HL-60 (cell line): ENCODE results near the gene IL22RA1.

Source experiments
- GABPA ChIP-seq: IDR thresholded peaks from 2 replicates; pipeline ENCODE4 v1.6.1; 2012; ENCODE audit warnings: low read depth
- POLR2AphosphoS5 ChIP-seq: IDR thresholded peaks from 2 replicates; pipeline ENCODE4 v1.6.1; 2012; ENCODE audit warnings: low read depth
- SPI1 ChIP-seq: IDR thresholded peaks from 2 replicates; pipeline ENCODE4 v1.6.1; 2012; ENCODE audit warnings: low read depth, mild to moderate bottlenecking, borderline replicate concordance
- TF ChIP-seq, protein P1 (sequence below): IDR thresholded peaks from one replicate; pipeline ENCODE4 v1.5.1; 2011; ENCODE audit warnings: low read length, control low read depth, inconsistent platforms; ENCODE audit not compliant: insufficient read depth
- TF ChIP-seq, protein P2 (sequence below): IDR thresholded peaks from 2 replicates; pipeline ENCODE4 v1.6.1; 2012; ENCODE audit warnings: low read depth; ENCODE audit not compliant: insufficient replicate concordance

DNA sequence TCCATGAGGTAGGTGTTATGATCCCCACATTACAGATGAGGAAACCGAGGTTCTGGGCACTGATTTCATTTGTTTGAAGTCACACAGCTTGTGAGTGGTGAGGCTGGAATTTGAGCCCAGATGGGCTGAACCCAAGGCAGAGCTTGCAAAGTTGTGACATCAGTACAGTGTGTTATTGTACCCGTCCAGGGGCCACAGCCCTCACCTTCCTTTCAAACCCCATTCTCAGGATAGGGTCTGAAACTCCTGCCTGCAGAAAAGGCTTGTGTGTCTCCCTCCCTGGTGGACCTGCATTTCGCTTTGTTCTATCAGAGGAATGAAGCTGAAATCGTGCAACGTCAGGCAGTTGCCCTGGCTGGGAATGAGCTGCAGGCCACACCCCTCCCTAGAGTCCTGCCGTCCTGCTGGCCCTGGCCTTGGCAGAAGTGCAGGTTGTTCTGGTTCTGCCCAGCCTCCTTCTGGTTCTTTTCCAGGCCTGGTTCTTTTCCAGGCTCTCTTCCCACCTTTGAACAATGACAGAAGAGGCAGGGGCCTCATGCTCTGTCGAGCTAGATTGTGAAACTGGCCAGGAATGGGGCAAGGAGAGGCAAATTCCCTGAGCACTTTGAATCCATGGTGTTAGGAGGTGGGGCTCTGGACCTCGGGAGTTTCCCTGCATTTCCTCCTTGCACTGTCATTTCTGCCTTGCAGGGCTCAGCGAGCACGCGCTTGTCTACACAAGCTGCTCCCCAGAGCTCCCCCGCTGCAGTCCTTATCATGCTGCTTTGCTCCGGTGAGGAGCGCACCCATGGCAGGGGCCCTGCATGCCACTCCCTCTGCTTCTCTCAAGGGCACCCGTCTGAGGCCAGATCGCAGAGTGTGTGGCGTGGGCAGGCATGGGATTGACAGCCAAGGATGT, 22.8 kb downstream of the IL22RA1 start:
- TF ChIP-seq SPI1 = no peak
- no peak for TF ChIP-seq GABPA
- TF ChIP-seq, protein P1, sequence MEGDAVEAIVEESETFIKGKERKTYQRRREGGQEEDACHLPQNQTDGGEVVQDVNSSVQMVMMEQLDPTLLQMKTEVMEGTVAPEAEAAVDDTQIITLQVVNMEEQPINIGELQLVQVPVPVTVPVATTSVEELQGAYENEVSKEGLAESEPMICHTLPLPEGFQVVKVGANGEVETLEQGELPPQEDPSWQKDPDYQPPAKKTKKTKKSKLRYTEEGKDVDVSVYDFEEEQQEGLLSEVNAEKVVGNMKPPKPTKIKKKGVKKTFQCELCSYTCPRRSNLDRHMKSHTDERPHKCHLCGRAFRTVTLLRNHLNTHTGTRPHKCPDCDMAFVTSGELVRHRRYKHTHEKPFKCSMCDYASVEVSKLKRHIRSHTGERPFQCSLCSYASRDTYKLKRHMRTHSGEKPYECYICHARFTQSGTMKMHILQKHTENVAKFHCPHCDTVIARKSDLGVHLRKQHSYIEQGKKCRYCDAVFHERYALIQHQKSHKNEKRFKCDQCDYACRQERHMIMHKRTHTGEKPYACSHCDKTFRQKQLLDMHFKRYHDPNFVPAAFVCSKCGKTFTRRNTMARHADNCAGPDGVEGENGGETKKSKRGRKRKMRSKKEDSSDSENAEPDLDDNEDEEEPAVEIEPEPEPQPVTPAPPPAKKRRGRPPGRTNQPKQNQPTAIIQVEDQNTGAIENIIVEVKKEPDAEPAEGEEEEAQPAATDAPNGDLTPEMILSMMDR = no peak
- TF ChIP-seq, protein P2, sequence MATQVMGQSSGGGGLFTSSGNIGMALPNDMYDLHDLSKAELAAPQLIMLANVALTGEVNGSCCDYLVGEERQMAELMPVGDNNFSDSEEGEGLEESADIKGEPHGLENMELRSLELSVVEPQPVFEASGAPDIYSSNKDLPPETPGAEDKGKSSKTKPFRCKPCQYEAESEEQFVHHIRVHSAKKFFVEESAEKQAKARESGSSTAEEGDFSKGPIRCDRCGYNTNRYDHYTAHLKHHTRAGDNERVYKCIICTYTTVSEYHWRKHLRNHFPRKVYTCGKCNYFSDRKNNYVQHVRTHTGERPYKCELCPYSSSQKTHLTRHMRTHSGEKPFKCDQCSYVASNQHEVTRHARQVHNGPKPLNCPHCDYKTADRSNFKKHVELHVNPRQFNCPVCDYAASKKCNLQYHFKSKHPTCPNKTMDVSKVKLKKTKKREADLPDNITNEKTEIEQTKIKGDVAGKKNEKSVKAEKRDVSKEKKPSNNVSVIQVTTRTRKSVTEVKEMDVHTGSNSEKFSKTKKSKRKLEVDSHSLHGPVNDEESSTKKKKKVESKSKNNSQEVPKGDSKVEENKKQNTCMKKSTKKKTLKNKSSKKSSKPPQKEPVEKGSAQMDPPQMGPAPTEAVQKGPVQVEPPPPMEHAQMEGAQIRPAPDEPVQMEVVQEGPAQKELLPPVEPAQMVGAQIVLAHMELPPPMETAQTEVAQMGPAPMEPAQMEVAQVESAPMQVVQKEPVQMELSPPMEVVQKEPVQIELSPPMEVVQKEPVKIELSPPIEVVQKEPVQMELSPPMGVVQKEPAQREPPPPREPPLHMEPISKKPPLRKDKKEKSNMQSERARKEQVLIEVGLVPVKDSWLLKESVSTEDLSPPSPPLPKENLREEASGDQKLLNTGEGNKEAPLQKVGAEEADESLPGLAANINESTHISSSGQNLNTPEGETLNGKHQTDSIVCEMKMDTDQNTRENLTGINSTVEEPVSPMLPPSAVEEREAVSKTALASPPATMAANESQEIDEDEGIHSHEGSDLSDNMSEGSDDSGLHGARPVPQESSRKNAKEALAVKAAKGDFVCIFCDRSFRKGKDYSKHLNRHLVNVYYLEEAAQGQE = no peak
- TF ChIP-seq POLR2AphosphoS5 = no peak
